ENCODE data around the gene ZNF445.

GRCh38 chr3:44411031-44411645, 66.3 kb downstream of the ZNF445 start:
- TF ChIP-seq POLR2A (IDR thresholded peaks at IDR 0.05; ENCODE audit: low read depth, low read length) (no peak), POLR2AphosphoS5 (IDR thresholded peaks at IDR 0.05; ENCODE audit: low read depth, low read length) (no peak), TAF1 (IDR thresholded peaks at IDR 0.05; ENCODE audit: borderline replicate concordance, low read depth, low read length) (no peak)

All from GM12892 (cell line).